GM12874 (cell line): ENCODE data around the gene HUWE1.

Source experiments
- CTCF ChIP-seq: IDR thresholded peaks from 2 replicates; pipeline ENCODE4 v1.5.1; 2011; ENCODE audit warnings: low read depth, mild to moderate bottlenecking, control low read depth, low read length, moderate library complexity; ENCODE audit not compliant: insufficient read depth

HUWE1 gene

GRCh38 chrX:53686151-53686885 is at the start of gene HUWE1:
HUWE1 (minus strand) TSS chrX:53686719; CDS start chrX:53654107, 32,612 bp downstream.
- TF ChIP-seq CTCF = no peak

GRCh38 chrX:53732797-53733196 is 46.3 kb upstream of the HUWE1 start:
- no peak for TF ChIP-seq CTCF

GRCh38 chrX:53729751-53730150 is 43.2 kb upstream of the HUWE1 start:
- TF ChIP-seq CTCF = no peak

GRCh38 chrX:53728506-53728905 is 42.0 kb upstream of the HUWE1 start:
- TF ChIP-seq CTCF = no peak

GRCh38 chrX:53724872-53725271 is 38.4 kb upstream of the HUWE1 start:
- TF ChIP-seq CTCF = no peak

- no peak for TF ChIP-seq CTCF
Measured at GRCh38 chrX:53723381-53723780, 36.9 kb upstream of the HUWE1 start.

- no peak for TF ChIP-seq CTCF
Measured at GRCh38 chrX:53718073-53718472, 31.6 kb upstream of the HUWE1 start.
